HEK293 (cell line): Measurements from ENCODE around the gene SCO1.

Experiments
- CTCF ChIA-PET: fragments of 350-600 bp; formaldehyde crosslinking; extraction: SDS; loops from one replicate; lab custom pipeline; 2021; ENCODE audit warnings: antibody characterized with exemption; lab: Yijun Ruan, JAX
- POLR2A ChIA-PET: fragments of 300-600 bp; formaldehyde crosslinking; extraction: SDS; loops from one replicate; lab custom pipeline; 2020; ENCODE audit warnings: antibody characterized with exemption, inconsistent platforms; lab: Yijun Ruan, JAX
- H3K27ac ChIP-seq: fragments of 200-500 bp; sonication (Bioruptor generic); 2 replicates; pipeline ENCODE4 v1.5.1; 2014; ENCODE audit warnings: low read depth, low read length, control low read depth, inconsistent platforms; ENCODE audit errors: extremely low read depth
- H3K36me3 ChIP-seq, 2 experiments: fragments of 200-500 bp in 1 of 2; sonication (Bioruptor generic) in 1 of 2; 1 replicate in 1 of 2; 2 replicates in 1 of 2; pipeline ENCODE4 v1.5.1; 2014 to 2017; ENCODE audit warnings: inconsistent platforms in 2 of 2, low read length in 2 of 2; ENCODE audit not compliant: control insufficient read depth in 2 of 2, insufficient read depth in 1 of 2
- H3K4me1 ChIP-seq: fragments of 200-500 bp; sonication (Bioruptor generic); 2 replicates; pipeline ENCODE4 v1.5.1; 2014; ENCODE audit warnings: mild to moderate bottlenecking, low read length, inconsistent platforms; ENCODE audit not compliant: control insufficient read depth, insufficient read depth
- H3K4me3 ChIP-seq: 2 replicates; pipeline ENCODE4 v1.5.1; 2011; ENCODE audit warnings: low read depth, mild to moderate bottlenecking, control low read depth, low read length, moderate library complexity
- H3K9me3 ChIP-seq: fragments of 200-500 bp; sonication (Bioruptor generic); 2 replicates; pipeline ENCODE4 v1.5.1; 2014; ENCODE audit warnings: low read depth, low read length, inconsistent platforms; ENCODE audit not compliant: control insufficient read depth, insufficient read depth
- GLI2 ChIP-seq: fragments of 450-650 bp; formaldehyde crosslinking; IDR thresholded peaks from 2 replicates; pipeline ENCODE4; 2017; ENCODE audit warnings: missing biosample characterization, missing genetic modification characterization, low read depth, borderline replicate concordance
- KLF10 ChIP-seq: fragments of 450-650 bp; IDR thresholded peaks from 2 replicates; pipeline ENCODE4 v1.5.1; 2018; ENCODE audit warnings: missing biosample characterization, mild to moderate bottlenecking, missing genetic modification characterization
- KLF16 ChIP-seq: fragments of 450-650 bp; formaldehyde crosslinking; IDR thresholded peaks from 2 replicates; pipeline ENCODE4 v1.5.1; 2017; ENCODE audit warnings: missing biosample characterization, missing genetic modification characterization
- MYNN ChIP-seq: fragments of 450-650 bp; formaldehyde crosslinking; IDR thresholded peaks from 2 replicates; pipeline ENCODE4 v1.5.1; 2016; ENCODE audit warnings: missing biosample characterization, missing genetic modification characterization, borderline replicate concordance
- REPIN1 ChIP-seq: fragments of 450-650 bp; formaldehyde crosslinking; IDR thresholded peaks from 2 replicates; pipeline ENCODE4 v1.5.1; 2017; ENCODE audit warnings: missing biosample characterization, missing genetic modification characterization, low read depth
- YY1 ChIP-seq: fragments of 450-650 bp; formaldehyde crosslinking; IDR thresholded peaks from 2 replicates; pipeline ENCODE4 v1.5.1; 2018; ENCODE audit warnings: missing biosample characterization, missing genetic modification characterization
- ZNF121 ChIP-seq: fragments of 450-650 bp; formaldehyde crosslinking; IDR thresholded peaks from 2 replicates; pipeline ENCODE4 v1.5.1; 2016; ENCODE audit warnings: missing biosample characterization, missing genetic modification characterization
- ZNF19 ChIP-seq: fragments of 450-650 bp; formaldehyde crosslinking; IDR thresholded peaks from 2 replicates; pipeline ENCODE4; 2016; ENCODE audit warnings: missing biosample characterization, missing genetic modification characterization, low read depth
- ZNF2 ChIP-seq: fragments of 450-650 bp; formaldehyde crosslinking; IDR thresholded peaks from 2 replicates; pipeline ENCODE4 v1.5.1; 2016; ENCODE audit warnings: missing biosample characterization, missing genetic modification characterization
- ZNF23 ChIP-seq: fragments of 450-650 bp; formaldehyde crosslinking; IDR thresholded peaks from 2 replicates; pipeline ENCODE4 v1.5.1; 2016; ENCODE audit warnings: missing biosample characterization, missing genetic modification characterization, borderline replicate concordance
- ZNF274 ChIP-seq, 2 experiments: fragments of 200-500 bp in 1 of 2; fragments of 450-650 bp in 1 of 2; sonication (Bioruptor generic) in 1 of 2; formaldehyde crosslinking in 1 of 2; IDR thresholded peaks; 2 replicates each; pipeline versions ENCODE4 v1.5.1 to v1.6.1; 2014 to 2016; ENCODE audit warnings: borderline replicate concordance in 1 of 2, inconsistent platforms in 1 of 2, low read length in 1 of 2, missing biosample characterization in 1 of 2, missing genetic modification characterization in 1 of 2
- ZNF394 ChIP-seq: fragments of 450-650 bp; formaldehyde crosslinking; IDR thresholded peaks from 2 replicates; pipeline ENCODE4 v1.5.1; 2016; ENCODE audit warnings: missing biosample characterization, missing genetic modification characterization, mild to moderate bottlenecking, moderate library complexity, borderline replicate concordance
- ZNF514 ChIP-seq: fragments of 450-650 bp; formaldehyde crosslinking; IDR thresholded peaks from 2 replicates; pipeline ENCODE4 v1.5.1; 2016; ENCODE audit warnings: missing biosample characterization, missing genetic modification characterization
- ZNF548 ChIP-seq: fragments of 450-650 bp; formaldehyde crosslinking; IDR thresholded peaks from 2 replicates; pipeline ENCODE4 v1.5.1; 2016; ENCODE audit warnings: missing biosample characterization, missing genetic modification characterization
- ZNF555 ChIP-seq: fragments of 450-650 bp; formaldehyde crosslinking; conservative IDR thresholded peaks from 2 replicates; pipeline ENCODE4 v1.5.1; 2017; ENCODE audit warnings: missing biosample characterization, mild to moderate bottlenecking, missing genetic modification characterization, inconsistent platforms
- ZNF621 ChIP-seq: fragments of 450-650 bp; formaldehyde crosslinking; IDR thresholded peaks from 2 replicates; pipeline ENCODE4 v1.5.1; 2017; ENCODE audit warnings: missing biosample characterization, missing genetic modification characterization
- ZNF660 ChIP-seq: fragments of 450-650 bp; IDR thresholded peaks from 2 replicates; pipeline ENCODE4 v1.5.1; 2018; ENCODE audit warnings: missing biosample characterization, mild to moderate bottlenecking, missing genetic modification characterization
- ZNF768 ChIP-seq: fragments of 450-650 bp; formaldehyde crosslinking; IDR thresholded peaks from 2 replicates; pipeline ENCODE4 v1.5.1; 2018; ENCODE audit warnings: missing biosample characterization, mild to moderate bottlenecking, missing genetic modification characterization
- TF ChIP-seq, protein P1 (sequence below): fragments of 450-650 bp; formaldehyde crosslinking; IDR thresholded peaks from 2 replicates; pipeline ENCODE4 v1.5.1; 2016; ENCODE audit warnings: missing biosample characterization, missing genetic modification characterization
- TF ChIP-seq, protein P2 (sequence below): fragments of 450-650 bp; formaldehyde crosslinking; IDR thresholded peaks from 2 replicates; pipeline ENCODE4 v1.5.1; 2016; ENCODE audit warnings: missing biosample characterization, missing genetic modification characterization
- TF ChIP-seq, protein P3 (sequence below): fragments of 450-650 bp; formaldehyde crosslinking; IDR thresholded peaks from 2 replicates; pipeline ENCODE4 v1.5.1; 2016; ENCODE audit warnings: missing biosample characterization, missing genetic modification characterization, borderline replicate concordance
- TF ChIP-seq, protein P4 (sequence below): fragments of 450-650 bp; formaldehyde crosslinking; IDR thresholded peaks from 2 replicates; pipeline ENCODE4 v1.5.1; 2016; ENCODE audit warnings: missing biosample characterization, missing genetic modification characterization
- TF ChIP-seq, protein P5 (sequence below): fragments of 450-650 bp; formaldehyde crosslinking; IDR thresholded peaks from 2 replicates; pipeline ENCODE4 v1.5.0; 2017; ENCODE audit warnings: missing biosample characterization, missing genetic modification characterization, borderline replicate concordance

The SCO1 gene

DNA sequence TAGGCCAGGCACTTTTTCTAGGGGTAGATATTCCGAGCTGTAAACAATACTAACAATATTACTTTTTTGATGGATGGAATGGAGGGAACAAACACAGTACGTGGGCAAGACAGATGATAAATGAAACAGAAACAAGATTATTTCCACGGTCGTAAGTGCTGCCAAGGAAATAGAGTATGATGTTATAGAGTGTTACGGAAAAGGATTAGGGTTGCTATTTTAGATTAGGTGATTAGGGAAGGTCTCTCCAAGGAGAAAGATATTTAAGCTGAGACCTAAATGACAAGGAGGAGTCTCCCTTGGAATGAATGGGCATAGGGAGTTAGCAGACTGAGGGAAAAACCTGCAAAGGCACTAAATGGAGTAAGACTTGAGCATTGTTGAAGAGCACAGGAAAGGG lies 8.4 kb upstream of the SCO1 start:
- peaks cover 37 to 58% of the 10 kb centered on the region in 2 experiments for H3K36me3 ChIP-seq
- ChIA-PET CTCF (interaction anchor here (0.6 kb wide), 1 partner anchor 1129 kb away, joined by 3 read pairs; the partner anchor contains the start of gene CFAP52), POLR2A (no interaction called here)

DNA sequence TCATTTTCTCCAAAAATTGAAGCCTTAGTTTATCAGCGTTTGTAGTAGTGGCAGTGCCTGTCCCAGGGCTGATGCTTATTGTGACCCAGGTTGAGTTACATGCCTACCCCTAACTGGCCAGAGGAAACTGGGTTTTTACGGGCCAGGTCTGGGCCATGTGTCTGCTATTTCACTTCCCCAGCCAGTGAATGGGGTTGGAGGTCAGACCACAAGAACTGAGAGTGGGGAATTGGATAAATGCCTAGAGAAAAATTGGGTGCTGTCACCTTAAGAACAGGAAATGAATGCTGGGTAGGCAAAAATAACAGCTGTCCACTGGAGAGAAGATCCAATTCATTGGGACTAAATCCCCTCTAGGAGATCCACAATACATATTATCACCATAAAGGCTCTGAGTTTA lies 5.2 kb upstream of the SCO1 start:
- CTCF ChIA-PET = no interaction called here
- H3K4me1 ChIP-seq = peaks cover 3% of the 10 kb centered on the region; the same call in 1 of the 2 replicates
- TF ChIP-seq KLF10 (no peak), ZNF274 (IDR thresholded peaks at IDR 0.05; ENCODE audit: low read length) (no peak), ZNF274 (tag by site-specific recombination; IDR thresholded peaks at IDR 0.05; ENCODE audit: borderline replicate concordance) (no peak), ZNF394 (no peak), KLF16 (tag by site-specific recombination) (no peak), YY1 (tag by site-specific recombination) (no peak), ZNF121 (tag by site-specific recombination) (no peak), ZNF19 (tag by site-specific recombination) (no peak), ZNF23 (no peak), ZNF660 (tag by site-specific recombination) (no peak), ZNF2 (tag by site-specific recombination) (no peak)
- TF ChIP-seq, protein P1, sequence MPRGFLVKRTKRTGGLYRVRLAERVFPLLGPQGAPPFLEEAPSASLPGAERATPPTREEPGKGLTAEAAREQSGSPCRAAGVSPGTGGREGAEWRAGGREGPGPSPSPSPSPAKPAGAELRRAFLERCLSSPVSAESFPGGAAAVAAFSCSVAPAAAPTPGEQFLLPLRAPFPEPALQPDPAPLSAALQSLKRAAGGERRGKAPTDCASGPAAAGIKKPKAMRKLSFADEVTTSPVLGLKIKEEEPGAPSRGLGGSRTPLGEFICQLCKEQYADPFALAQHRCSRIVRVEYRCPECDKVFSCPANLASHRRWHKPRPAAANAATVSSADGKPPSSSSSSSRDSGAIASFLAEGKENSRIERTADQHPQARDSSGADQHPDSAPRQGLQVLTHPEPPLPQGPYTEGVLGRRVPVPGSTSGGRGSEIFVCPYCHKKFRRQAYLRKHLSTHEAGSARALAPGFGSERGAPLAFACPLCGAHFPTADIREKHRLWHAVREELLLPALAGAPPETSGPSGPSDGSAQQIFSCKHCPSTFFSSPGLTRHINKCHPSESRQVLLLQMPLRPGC (tag by site-specific recombination) = no peak

More for the DNA sequence above, 8.4 kb upstream of the SCO1 start:
- Histone ChIP-seq H3K4me1 (no peaks in the 10 kb centered on the region), H3K4me3 (no peak overlapping the region)
- TF ChIP-seq MYNN (tag by site-specific recombination) (no peak), ZNF555 (tag by site-specific recombination) (no peak), ZNF548 (tag by site-specific recombination) (no peak), GLI2 (tag by site-specific recombination) (no peak), ZNF514 (tag by site-specific recombination) (no peak), ZNF23 (no peak), ZNF621 (no peak), ZNF768 (no peak), REPIN1 (no peak)
- TF ChIP-seq, protein P2, sequence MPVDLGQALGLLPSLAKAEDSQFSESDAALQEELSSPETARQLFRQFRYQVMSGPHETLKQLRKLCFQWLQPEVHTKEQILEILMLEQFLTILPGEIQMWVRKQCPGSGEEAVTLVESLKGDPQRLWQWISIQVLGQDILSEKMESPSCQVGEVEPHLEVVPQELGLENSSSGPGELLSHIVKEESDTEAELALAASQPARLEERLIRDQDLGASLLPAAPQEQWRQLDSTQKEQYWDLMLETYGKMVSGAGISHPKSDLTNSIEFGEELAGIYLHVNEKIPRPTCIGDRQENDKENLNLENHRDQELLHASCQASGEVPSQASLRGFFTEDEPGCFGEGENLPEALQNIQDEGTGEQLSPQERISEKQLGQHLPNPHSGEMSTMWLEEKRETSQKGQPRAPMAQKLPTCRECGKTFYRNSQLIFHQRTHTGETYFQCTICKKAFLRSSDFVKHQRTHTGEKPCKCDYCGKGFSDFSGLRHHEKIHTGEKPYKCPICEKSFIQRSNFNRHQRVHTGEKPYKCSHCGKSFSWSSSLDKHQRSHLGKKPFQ (tag by site-specific recombination) = no peak
- TF ChIP-seq, protein P3, sequence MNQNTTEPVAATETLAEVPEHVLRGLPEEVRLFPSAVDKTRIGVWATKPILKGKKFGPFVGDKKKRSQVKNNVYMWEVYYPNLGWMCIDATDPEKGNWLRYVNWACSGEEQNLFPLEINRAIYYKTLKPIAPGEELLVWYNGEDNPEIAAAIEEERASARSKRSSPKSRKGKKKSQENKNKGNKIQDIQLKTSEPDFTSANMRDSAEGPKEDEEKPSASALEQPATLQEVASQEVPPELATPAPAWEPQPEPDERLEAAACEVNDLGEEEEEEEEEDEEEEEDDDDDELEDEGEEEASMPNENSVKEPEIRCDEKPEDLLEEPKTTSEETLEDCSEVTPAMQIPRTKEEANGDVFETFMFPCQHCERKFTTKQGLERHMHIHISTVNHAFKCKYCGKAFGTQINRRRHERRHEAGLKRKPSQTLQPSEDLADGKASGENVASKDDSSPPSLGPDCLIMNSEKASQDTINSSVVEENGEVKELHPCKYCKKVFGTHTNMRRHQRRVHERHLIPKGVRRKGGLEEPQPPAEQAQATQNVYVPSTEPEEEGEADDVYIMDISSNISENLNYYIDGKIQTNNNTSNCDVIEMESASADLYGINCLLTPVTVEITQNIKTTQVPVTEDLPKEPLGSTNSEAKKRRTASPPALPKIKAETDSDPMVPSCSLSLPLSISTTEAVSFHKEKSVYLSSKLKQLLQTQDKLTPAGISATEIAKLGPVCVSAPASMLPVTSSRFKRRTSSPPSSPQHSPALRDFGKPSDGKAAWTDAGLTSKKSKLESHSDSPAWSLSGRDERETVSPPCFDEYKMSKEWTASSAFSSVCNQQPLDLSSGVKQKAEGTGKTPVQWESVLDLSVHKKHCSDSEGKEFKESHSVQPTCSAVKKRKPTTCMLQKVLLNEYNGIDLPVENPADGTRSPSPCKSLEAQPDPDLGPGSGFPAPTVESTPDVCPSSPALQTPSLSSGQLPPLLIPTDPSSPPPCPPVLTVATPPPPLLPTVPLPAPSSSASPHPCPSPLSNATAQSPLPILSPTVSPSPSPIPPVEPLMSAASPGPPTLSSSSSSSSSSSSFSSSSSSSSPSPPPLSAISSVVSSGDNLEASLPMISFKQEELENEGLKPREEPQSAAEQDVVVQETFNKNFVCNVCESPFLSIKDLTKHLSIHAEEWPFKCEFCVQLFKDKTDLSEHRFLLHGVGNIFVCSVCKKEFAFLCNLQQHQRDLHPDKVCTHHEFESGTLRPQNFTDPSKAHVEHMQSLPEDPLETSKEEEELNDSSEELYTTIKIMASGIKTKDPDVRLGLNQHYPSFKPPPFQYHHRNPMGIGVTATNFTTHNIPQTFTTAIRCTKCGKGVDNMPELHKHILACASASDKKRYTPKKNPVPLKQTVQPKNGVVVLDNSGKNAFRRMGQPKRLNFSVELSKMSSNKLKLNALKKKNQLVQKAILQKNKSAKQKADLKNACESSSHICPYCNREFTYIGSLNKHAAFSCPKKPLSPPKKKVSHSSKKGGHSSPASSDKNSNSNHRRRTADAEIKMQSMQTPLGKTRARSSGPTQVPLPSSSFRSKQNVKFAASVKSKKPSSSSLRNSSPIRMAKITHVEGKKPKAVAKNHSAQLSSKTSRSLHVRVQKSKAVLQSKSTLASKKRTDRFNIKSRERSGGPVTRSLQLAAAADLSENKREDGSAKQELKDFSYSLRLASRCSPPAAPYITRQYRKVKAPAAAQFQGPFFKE (tag by site-specific recombination) = no peak
- TF ChIP-seq, protein P4, sequence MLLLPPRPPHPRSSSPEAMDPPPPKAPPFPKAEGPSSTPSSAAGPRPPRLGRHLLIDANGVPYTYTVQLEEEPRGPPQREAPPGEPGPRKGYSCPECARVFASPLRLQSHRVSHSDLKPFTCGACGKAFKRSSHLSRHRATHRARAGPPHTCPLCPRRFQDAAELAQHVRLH (tag by site-specific recombination) = no peak
- TF ChIP-seq, protein P5, sequence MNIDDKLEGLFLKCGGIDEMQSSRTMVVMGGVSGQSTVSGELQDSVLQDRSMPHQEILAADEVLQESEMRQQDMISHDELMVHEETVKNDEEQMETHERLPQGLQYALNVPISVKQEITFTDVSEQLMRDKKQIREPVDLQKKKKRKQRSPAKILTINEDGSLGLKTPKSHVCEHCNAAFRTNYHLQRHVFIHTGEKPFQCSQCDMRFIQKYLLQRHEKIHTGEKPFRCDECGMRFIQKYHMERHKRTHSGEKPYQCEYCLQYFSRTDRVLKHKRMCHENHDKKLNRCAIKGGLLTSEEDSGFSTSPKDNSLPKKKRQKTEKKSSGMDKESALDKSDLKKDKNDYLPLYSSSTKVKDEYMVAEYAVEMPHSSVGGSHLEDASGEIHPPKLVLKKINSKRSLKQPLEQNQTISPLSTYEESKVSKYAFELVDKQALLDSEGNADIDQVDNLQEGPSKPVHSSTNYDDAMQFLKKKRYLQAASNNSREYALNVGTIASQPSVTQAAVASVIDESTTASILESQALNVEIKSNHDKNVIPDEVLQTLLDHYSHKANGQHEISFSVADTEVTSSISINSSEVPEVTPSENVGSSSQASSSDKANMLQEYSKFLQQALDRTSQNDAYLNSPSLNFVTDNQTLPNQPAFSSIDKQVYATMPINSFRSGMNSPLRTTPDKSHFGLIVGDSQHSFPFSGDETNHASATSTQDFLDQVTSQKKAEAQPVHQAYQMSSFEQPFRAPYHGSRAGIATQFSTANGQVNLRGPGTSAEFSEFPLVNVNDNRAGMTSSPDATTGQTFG = no peak
- TF ChIP-seq, all 188 proteins: peak for 0
- Histone ChIP-seq H3K27ac (no peak overlapping the region), H3K9me3 (no peaks in the 10 kb centered on the region)

More for the DNA sequence above, 5.2 kb upstream of the SCO1 start:
- no peak overlapping the region for H3K27ac ChIP-seq
- H3K36me3 ChIP-seq = peaks cover 18 to 28% of the 10 kb centered on the region in 2 experiments
- no peak overlapping the region for H3K4me3 ChIP-seq
- POLR2A ChIA-PET = no interaction called here
- no peaks in the 10 kb centered on the region for H3K9me3 ChIP-seq
